Osteoblast (primary cell): ENCODE results near the gene SGTA. TPM values are rescaled to one million over a fixed set of nuclear protein-coding genes. Genes with fewer than 3 reads are reported as not detected.
A peak's percentile ranks its signal among the peaks of the same experiment; 100 is the strongest.

Experiments
- DNase-seq: peaks from one replicate; pipeline ENCODE4 v3.0.0; 2011; ENCODE audit warnings: low spot score, mixed read lengths; ENCODE audit not compliant: insufficient read length; ENCODE audit errors: missing footprints
- H2AFZ ChIP-seq: 2 replicates; pipeline ENCODE4 v1.6.0; 2011; ENCODE audit warnings: mild to moderate bottlenecking, low read length
- H3K27ac ChIP-seq: 2 replicates; pipeline ENCODE4 v1.5.1; 2011; ENCODE audit warnings: mild to moderate bottlenecking, low read depth, low read length, moderate library complexity
- H3K27me3 ChIP-seq: 2 replicates; pipeline ENCODE4 v1.6.0; 2012; ENCODE audit warnings: mild to moderate bottlenecking, control low read depth, inconsistent platforms, low read length, moderate library complexity; ENCODE audit not compliant: insufficient read depth
- H3K36me3 ChIP-seq: 2 replicates; pipeline ENCODE4 v1.5.1; 2011; ENCODE audit warnings: mild to moderate bottlenecking, low read length, control low read depth, moderate library complexity; ENCODE audit not compliant: insufficient read depth
- H3K4me1 ChIP-seq: 2 replicates; pipeline ENCODE4 v1.5.1; 2011; ENCODE audit warnings: mild to moderate bottlenecking, low read length, control low read depth, moderate library complexity; ENCODE audit not compliant: insufficient read depth
- H3K4me2 ChIP-seq: 2 replicates; pipeline ENCODE4 v1.6.0; 2011; ENCODE audit warnings: mild to moderate bottlenecking, low read length; ENCODE audit not compliant: insufficient read depth
- H3K4me3 ChIP-seq: fragments of 200-600 bp; sonication (generic); 3 replicates; pipeline ENCODE4 v1.5.1; 2012; ENCODE audit warnings: mild to moderate bottlenecking, low read length, inconsistent platforms; ENCODE audit not compliant: insufficient read depth
- H3K79me2 ChIP-seq: 2 replicates; pipeline ENCODE4 v1.6.0; 2012; ENCODE audit warnings: mild to moderate bottlenecking, low read length, control low read depth, inconsistent platforms; ENCODE audit not compliant: insufficient read depth
- H3K9me3 ChIP-seq: 2 replicates; pipeline ENCODE4 v1.5.1; 2011; ENCODE audit warnings: low read depth, low read length, control low read depth
- H4K20me1 ChIP-seq: 2 replicates; pipeline ENCODE4 v1.6.0; 2012; ENCODE audit warnings: mild to moderate bottlenecking, low read length, control low read depth; ENCODE audit not compliant: insufficient read depth
- CTCF ChIP-seq: IDR thresholded peaks from 2 replicates; pipeline ENCODE4 v1.5.1; 2011; ENCODE audit warnings: mild to moderate bottlenecking, low read depth, low read length, moderate library complexity; ENCODE audit errors: extremely low read depth
- total RNA-seq: library from RNA; depleted of rRNA; stranded (reverse); fragments of >200 nt; gene quantifications from 2 replicates; pipeline ENCODE4 v1.2.3, GENCODE V29; 2012

The SGTA gene
- total RNA-seq, 1 donor, result 38.7 TPM

GRCh38 chr19:2732883-2733282 is 50.2 kb downstream of the SGTA start:
- Histone ChIP-seq H3K4me1 (no peaks in the 10 kb centered on the region), H3K9me3 (no peaks in the 10 kb centered on the region), H3K4me3 (no peak overlapping the region), H3K79me2 (peaks cover 7% of the 10 kb centered on the region), H3K27ac (no peak overlapping the region), H2AFZ (no peak overlapping the region), H4K20me1 (peaks cover 2% of the 10 kb centered on the region), H3K36me3 (peaks cover 12% of the 10 kb centered on the region), H3K27me3 (no peaks in the 10 kb centered on the region), H3K4me2 (no peak overlapping the region)
- DNase-seq, result peak; percentile 65
- TF ChIP-seq CTCF, result no peak

- TF ChIP-seq CTCF, result no peak
- H3K4me2 ChIP-seq, result no peak overlapping the region
- peaks cover 12% of the 10 kb centered on the region for H3K36me3 ChIP-seq
- no peaks in the 10 kb centered on the region for H3K4me1 ChIP-seq
- H3K27ac ChIP-seq, result no peak overlapping the region
- H3K27me3 ChIP-seq, result peaks cover 3% of the 10 kb centered on the region
- peaks cover 2% of the 10 kb centered on the region for H4K20me1 ChIP-seq
- peaks cover 7% of the 10 kb centered on the region for H3K79me2 ChIP-seq
- H2AFZ ChIP-seq, result no peak overlapping the region
- DNase-seq, result peak; percentile 80
- H3K9me3 ChIP-seq, result no peaks in the 10 kb centered on the region
- no peak overlapping the region for H3K4me3 ChIP-seq
These were observed 50.8 kb downstream of the SGTA start for GRCh38 chr19:2732157-2732725.

GRCh38 chr19:2731181-2731995 is 51.7 kb downstream of the SGTA start:
- Histone ChIP-seq H3K27ac (no peak overlapping the region), H3K79me2 (peaks cover 3% of the 10 kb centered on the region)
- peak; percentile 89 for DNase-seq

More at GRCh38 chr19:2731181-2731995, 51.7 kb downstream of the SGTA start:
- Histone ChIP-seq H4K20me1 (peaks cover 2% of the 10 kb centered on the region), H3K9me3 (no peaks in the 10 kb centered on the region), H2AFZ (no peak overlapping the region), H3K27me3 (peaks cover 10% of the 10 kb centered on the region), H3K4me1 (no peaks in the 10 kb centered on the region), H3K36me3 (peaks cover 6% of the 10 kb centered on the region), H3K4me2 (no peak overlapping the region), H3K4me3 (no peak overlapping the region)
- TF ChIP-seq CTCF, result no peak
